Calu3 (cell line): ENCODE measurements around the gene GPR84. TPM values are rescaled to one million over a fixed set of nuclear protein-coding genes. Genes with fewer than 3 reads are reported as not detected.
A peak's percentile ranks its signal among the peaks of the same experiment; 100 is the strongest.

Source experiments
- BruUV-seq: library from RNA; stranded (reverse); fragments of 400-500 nt; replicated peaks from 2 replicates; lab custom pipeline; 2021; lab: Mats Ljungman, UMichigan
- CTCF ChIA-PET: fragments of 300-600 bp; sonication (Branson Sonifier 250); formaldehyde crosslinking; loops from one replicate; lab custom pipeline; 2022; ENCODE audit warnings: antibody characterized with exemption; lab: Charles Lee
- DNase-seq: peaks from one replicate; pipeline ENCODE4 v3.0.0; 2022
- H3K27ac Mint-ChIP-seq: one replicate; pipeline ENCODE4 v1.8.0; 2022; ENCODE audit warnings: mixed read lengths; ENCODE audit not compliant: unreplicated experiment
- H3K27me3 Mint-ChIP-seq: one replicate; pipeline ENCODE4 v1.8.0; 2022; ENCODE audit warnings: mixed read lengths; ENCODE audit not compliant: unreplicated experiment
- H3K36me3 Mint-ChIP-seq: one replicate; pipeline ENCODE4 v1.8.0; 2022; ENCODE audit warnings: mild to moderate bottlenecking, moderate library complexity, mixed read lengths; ENCODE audit not compliant: insufficient read depth, unreplicated experiment
- H3K4me1 Mint-ChIP-seq: one replicate; pipeline ENCODE4 v1.8.0; 2022; ENCODE audit warnings: mild to moderate bottlenecking, low read depth, mixed read lengths; ENCODE audit not compliant: unreplicated experiment
- H3K4me3 Mint-ChIP-seq: one replicate; pipeline ENCODE4 v1.8.0; 2022; ENCODE audit warnings: mild to moderate bottlenecking, low read depth, moderate library complexity, mixed read lengths; ENCODE audit not compliant: unreplicated experiment
- H3K9me3 Mint-ChIP-seq: one replicate; pipeline ENCODE4 v1.8.0; 2022; ENCODE audit warnings: low read depth, mixed read lengths; ENCODE audit not compliant: unreplicated experiment
- CTCF ChIP-seq: fragments of 200-600 bp; IDR thresholded peaks from one replicate; pipeline ENCODE4 v1.8.0; 2022; ENCODE audit warnings: antibody characterized with exemption; ENCODE audit not compliant: unreplicated experiment
- intact Hi-C: fragments of 100-400 bp; cut with micrococcal nuclease; formaldehyde crosslinking; loops from one replicate; pipeline ENCODE4 v1.10.0; 2022; ENCODE audit not compliant: unreplicated experiment
- total RNA-seq: library from RNA; stranded (reverse); gene quantifications from 2 replicates; pipeline ENCODE4 v1.2.3, GENCODE V29; 2022

The GPR84 gene
- total RNA-seq, 1 experiment from 2014 or later: not detected

DNA sequence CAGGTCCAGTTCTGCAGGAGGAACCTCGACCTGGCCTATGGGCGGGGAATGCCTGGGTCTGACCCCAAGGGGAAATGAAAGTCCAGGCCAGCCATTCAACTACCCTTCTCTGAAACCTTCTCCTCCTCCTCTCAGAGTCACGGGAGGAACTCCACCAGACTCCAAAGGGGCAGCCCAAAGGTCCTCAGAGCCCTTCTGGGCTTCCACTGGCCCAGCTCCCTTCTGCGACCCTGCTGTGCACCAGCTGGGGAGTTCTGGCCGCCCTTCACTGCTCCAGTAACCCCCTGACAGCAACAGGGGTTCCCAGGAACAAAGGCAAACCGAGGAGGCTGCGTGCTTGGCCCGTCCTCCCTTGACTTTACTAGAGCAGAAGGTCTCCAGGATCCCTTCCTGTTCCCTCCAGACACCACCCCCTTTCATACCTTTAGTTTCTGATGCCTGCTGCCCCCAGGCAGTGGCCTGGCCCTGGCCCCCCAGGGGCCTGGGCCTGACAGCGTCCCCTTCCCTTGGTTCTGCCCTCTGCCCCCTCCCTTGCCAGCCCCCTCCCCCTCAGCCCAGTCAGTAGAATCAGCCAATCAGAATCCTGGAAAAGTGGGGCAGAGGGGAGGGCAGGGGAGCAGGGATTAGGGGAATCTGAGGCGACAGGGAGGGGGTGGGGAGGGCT lies 21.1 kb upstream of the GPR84 start:
- H3K27ac Mint-ChIP-seq: no peak overlapping the region
- H3K4me3 Mint-ChIP-seq: no peak overlapping the region
- no TSS peak for BruUV-seq
- H3K36me3 Mint-ChIP-seq: no peaks in the 10 kb centered on the region
- no peak for TF ChIP-seq CTCF
- DNase-seq: no peak
- intact Hi-C loops: no loop called here
- H3K4me1 Mint-ChIP-seq: peaks cover 25% of the 10 kb centered on the region
- H3K27me3 Mint-ChIP-seq: no peaks in the 10 kb centered on the region
- CTCF ChIA-PET: interaction anchor here (1.4 kb wide), 1 partner anchor 134 kb away, joined by 3 read pairs; no protein-coding TSS in a partner anchor
- H3K9me3 Mint-ChIP-seq: no peaks in the 10 kb centered on the region

- no TSS peak for BruUV-seq
- DNase-seq: no peak
- H3K9me3 Mint-ChIP-seq: no peaks in the 10 kb centered on the region
- intact Hi-C loops: no loop called here
- peaks cover 30% of the 10 kb centered on the region for H3K4me1 Mint-ChIP-seq
- H3K4me3 Mint-ChIP-seq: no peak within 1 kb of the TSS
- no peak within 1 kb of the TSS for H3K27ac Mint-ChIP-seq
- H3K27me3 Mint-ChIP-seq: no peaks in the 10 kb centered on the region
- peaks cover 1% of the 10 kb centered on the region for H3K36me3 Mint-ChIP-seq
- no peak for TF ChIP-seq CTCF
- CTCF ChIA-PET: no interaction called here
Observed at GRCh38 chr12:54384591-54385041, 20.3 kb upstream of the GPR84 start, which contains the start of gene ZNF385A. Gene ZNF385A (minus strand): TSS chr12:54384733. CDS start chr12:54384514, 219 bp downstream.

GRCh38 chr12:54383041-54383609 lies 18.8 kb upstream of the GPR84 start:
- Mint-ChIP-seq H3K27ac (no peak overlapping the region), H3K27me3 (no peaks in the 10 kb centered on the region), H3K4me3 (no peak overlapping the region), H3K36me3 (peaks cover 11% of the 10 kb centered on the region), H3K9me3 (no peaks in the 10 kb centered on the region), H3K4me1 (peaks cover 34% of the 10 kb centered on the region)
- intact Hi-C loops: no loop called here
- no peak for TF ChIP-seq CTCF
- BruUV-seq: no TSS peak
- no peak for DNase-seq
- CTCF ChIA-PET: interaction anchor here (0.7 to 1.0 kb wide), 2 partner anchors 9 to 121 kb away, joined by 3 read pairs; no protein-coding TSS in a partner anchor

DNA sequence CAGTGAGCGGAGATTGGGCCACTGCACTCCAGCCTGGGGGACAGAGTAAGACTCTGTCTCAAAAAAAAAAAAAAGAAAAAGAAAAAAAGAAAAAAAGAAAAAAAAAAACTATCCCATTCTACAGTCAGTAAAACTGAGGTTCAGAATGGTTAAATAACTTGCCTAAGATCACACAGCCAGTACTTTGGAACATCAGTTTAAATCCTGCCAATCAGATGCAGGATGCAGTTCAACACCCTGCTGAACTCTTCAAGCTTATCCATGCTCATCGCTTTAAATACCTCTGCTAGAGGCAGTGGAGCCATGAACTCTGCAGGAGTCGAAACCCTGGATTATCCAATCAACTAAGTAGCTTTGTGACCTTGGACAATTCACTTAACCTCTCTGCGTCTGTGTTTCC lies 16.9 kb upstream of the GPR84 start:
- H3K27me3 Mint-ChIP-seq: no peaks in the 10 kb centered on the region
- CTCF ChIA-PET: interaction anchor here (0.8 to 3.6 kb wide), 3 partner anchors 13 to 22 kb away, joined by 3 to 14 read pairs (median 14); no protein-coding TSS in a partner anchor
- no peaks in the 10 kb centered on the region for H3K9me3 Mint-ChIP-seq

More for the DNA sequence above, 16.9 kb upstream of the GPR84 start:
- no TSS peak for BruUV-seq
- Mint-ChIP-seq H3K27ac (peak overlapping the region; percentile 1), H3K36me3 (peaks cover 11% of the 10 kb centered on the region), H3K4me1 (peaks cover 21% of the 10 kb centered on the region), H3K4me3 (no peak overlapping the region)
- intact Hi-C loops: no loop called here
- DNase-seq: no peak
- TF ChIP-seq CTCF: no peak
